ENCODE measurements around the gene DAZAP1.

The DAZAP1 gene

GRCh38 chr19:1459479-1459878 lies 52.1 kb downstream of the DAZAP1 start:
- no peak for DNase-seq (ENCODE audit: low spot score)

GRCh38 chr19:1460033-1460995 lies 52.9 kb downstream of the DAZAP1 start:
- no peak for DNase-seq (ENCODE audit: low spot score)

GRCh38 chr19:1461862-1462261 lies 54.5 kb downstream of the DAZAP1 start:
- DNase-seq (ENCODE audit: low spot score) = no peak

- no peak for DNase-seq (ENCODE audit: low spot score)
These were observed 58.0 kb downstream of the DAZAP1 start for GRCh38 chr19:1465191-1466016.

- no peak for DNase-seq (ENCODE audit: low spot score)
These were observed 58.7 kb downstream of the DAZAP1 start for GRCh38 chr19:1466018-1466460.

- DNase-seq (ENCODE audit: low spot score) = no peak
These were observed 59.3 kb downstream of the DAZAP1 start for GRCh38 chr19:1466461-1467214.

- no peak for DNase-seq (ENCODE audit: low spot score)
These were observed 59.8 kb downstream of the DAZAP1 start for GRCh38 chr19:1467215-1467489.

GRCh38 chr19:1467490-1468273 lies 60.3 kb downstream of the DAZAP1 start:
- no peak for DNase-seq (ENCODE audit: low spot score)

- DNase-seq (ENCODE audit: low spot score) = no peak
These were observed 61.0 kb downstream of the DAZAP1 start for GRCh38 chr19:1468274-1468820.

- DNase-seq (ENCODE audit: low spot score) = no peak
These were observed 61.5 kb downstream of the DAZAP1 start for GRCh38 chr19:1468821-1469254.

- no peak for DNase-seq (ENCODE audit: low spot score)
These were observed 62.1 kb downstream of the DAZAP1 start for GRCh38 chr19:1469255-1470054.

- DNase-seq (ENCODE audit: low spot score) = no peak
These were observed 62.6 kb downstream of the DAZAP1 start for GRCh38 chr19:1470055-1470304.

GRCh38 chr19:1470305-1471009 lies 63.1 kb downstream of the DAZAP1 start:
- DNase-seq (ENCODE audit: low spot score) = no peak

- DNase-seq (ENCODE audit: low spot score) = no peak
These were observed 63.7 kb downstream of the DAZAP1 start for GRCh38 chr19:1471010-1471514.

- no peak for DNase-seq (ENCODE audit: low spot score)
These were observed 64.3 kb downstream of the DAZAP1 start for GRCh38 chr19:1471515-1472160.

- DNase-seq (ENCODE audit: low spot score) = no peak
These were observed 65.1 kb downstream of the DAZAP1 start for GRCh38 chr19:1472231-1473084.

GRCh38 chr19:1473085-1473851 lies 65.9 kb downstream of the DAZAP1 start:
- no peak for DNase-seq (ENCODE audit: low spot score)
